GM12878 (cell line): Measurements from ENCODE around the gene MLPH. TPM values are rescaled to one million over a fixed set of nuclear protein-coding genes. Genes with fewer than 3 reads are reported as not detected.

Experiments
- ATAC-seq: fragments of 200-7000 bp; cut with Tn5 transposase; 3 replicates; pipeline ENCODE4 v1.9.1; 2020; ENCODE audit warnings: mild to moderate bottlenecking, moderate library complexity
- BruUV-seq: library from RNA; stranded (reverse); fragments of 400-500 nt; replicated peaks from 2 replicates; lab custom pipeline; 2021; lab: Mats Ljungman, UMichigan
- CTCF ChIA-PET: fragments of 300-600 bp; sonication (Branson Sonifier 250); formaldehyde crosslinking; extraction: SDS; loops from one replicate; lab custom pipeline; 2021; ENCODE audit warnings: inconsistent platforms; lab: Yijun Ruan, JAX
- POLR2A ChIA-PET: fragments of 350-600 bp; formaldehyde crosslinking; extraction: SDS; loops from one replicate; lab custom pipeline; 2021; ENCODE audit warnings: inconsistent platforms; lab: Charles Lee
- RAD21 ChIA-PET: fragments of 300-600 bp; sonication (Branson Sonifier 250); formaldehyde crosslinking; loops from one replicate; lab custom pipeline; 2023; ENCODE audit warnings: antibody characterized with exemption; ENCODE audit not compliant: unreplicated experiment; lab: Charles Lee
- SMC1A ChIA-PET: fragments of 300-600 bp; sonication (Branson Sonifier 250); formaldehyde crosslinking; loops from one replicate; lab custom pipeline; 2023; ENCODE audit not compliant: unreplicated experiment, uncharacterized antibody; lab: Charles Lee
- DNase-seq: peaks from one replicate; pipeline ENCODE4 v3.0.0-alpha.2; 2011; ENCODE audit warnings: low read depth, low spot score
- FAIRE-seq: peaks from 3 replicates; lab custom pipeline; 2011; peaks lifted over from hg19 to GRCh38; lab: Jason Lieb, UNC
- H2AFZ ChIP-seq: 2 replicates; pipeline ENCODE4 v1.6.0; 2011; ENCODE audit warnings: low read depth, low read length, control low read depth; ENCODE audit not compliant: control insufficient read depth
- H3K27ac ChIP-seq: 2 replicates; pipeline ENCODE4 v1.5.1; 2011; ENCODE audit warnings: control low read depth; ENCODE audit not compliant: control insufficient read depth, insufficient read depth
- H3K27me3 ChIP-seq, 2 experiments: replicated peaks in 1 of 2; 2 replicates each; pipeline versions ENCODE4 v1.6.0 to v1.6.1; 2011; ENCODE audit warnings: low read length in 1 of 2; ENCODE audit not compliant: control insufficient read depth in 2 of 2, insufficient read depth in 2 of 2
- H3K36me3 ChIP-seq, 2 experiments: 2 replicates each; pipeline ENCODE4 v1.5.1; 2011; ENCODE audit warnings: low read length in 1 of 2; ENCODE audit not compliant: control insufficient read depth in 2 of 2, insufficient read depth in 2 of 2
- H3K4me1 ChIP-seq: 2 replicates; pipeline ENCODE4 v1.6.1; 2011; ENCODE audit warnings: mild to moderate bottlenecking, low read length, moderate library complexity, mixed read lengths; ENCODE audit not compliant: control insufficient read depth, insufficient read depth
- H3K4me2 ChIP-seq: 2 replicates; pipeline ENCODE4 v1.6.0; 2011; ENCODE audit warnings: control low read depth; ENCODE audit not compliant: control insufficient read depth, insufficient read depth
- H3K4me3 ChIP-seq: fragments of 200-600 bp; sonication (generic); 2 replicates; pipeline ENCODE4 v1.5.1; 2016
- H3K79me2 ChIP-seq: 2 replicates; pipeline ENCODE4 v1.6.0; 2011; ENCODE audit warnings: low read length; ENCODE audit not compliant: control insufficient read depth, insufficient read depth
- H3K9ac ChIP-seq: 2 replicates; pipeline ENCODE4 v1.8.0; 2011; ENCODE audit warnings: low read length, control low read depth, mixed read lengths; ENCODE audit not compliant: control insufficient read depth, insufficient read depth
- H3K9me3 ChIP-seq: replicated peaks from 3 replicates; pipeline ENCODE4 v1.5.1; 2011; ENCODE audit warnings: mild to moderate bottlenecking, low read length; ENCODE audit not compliant: control insufficient read depth, insufficient read depth
- H4K20me1 ChIP-seq: 2 replicates; pipeline ENCODE4 v1.6.0; 2011; ENCODE audit not compliant: control insufficient read depth, insufficient read depth
- CBX3 ChIP-seq: fragments of 200-600 bp; sonication (generic); IDR thresholded peaks from 2 replicates; pipeline ENCODE4 v1.6.1; 2016; ENCODE audit warnings: low read depth, borderline replicate concordance
- CHD4 ChIP-seq: fragments of 200-600 bp; sonication (generic); IDR thresholded peaks from 2 replicates; pipeline ENCODE4 v1.6.1; 2016; ENCODE audit warnings: mild to moderate bottlenecking
- EGR1 ChIP-seq, 2 experiments: IDR thresholded peaks; 1 replicate in 1 of 2; 2 replicates in 1 of 2; pipeline ENCODE4 v1.6.1; 2011 to 2012; ENCODE audit warnings: low read depth in 2 of 2, low read length in 2 of 2, borderline replicate concordance in 1 of 2, mild to moderate bottlenecking in 1 of 2, moderate library complexity in 1 of 2
- IKZF1 ChIP-seq: fragments of 450-650 bp; conservative IDR thresholded peaks from 2 replicates; pipeline ENCODE4 v1.6.1; 2017; ENCODE audit warnings: antibody characterized with exemption, mild to moderate bottlenecking
- MTA3 ChIP-seq: IDR thresholded peaks from 2 replicates; pipeline ENCODE4 v1.6.1; 2012; ENCODE audit warnings: low read length, inconsistent platforms, borderline replicate concordance
- NR2C2 ChIP-seq: IDR thresholded peaks from 2 replicates; pipeline ENCODE4 v1.6.1; 2011; ENCODE audit warnings: borderline replicate concordance, low read depth; ENCODE audit not compliant: control insufficient read depth, insufficient read length
- SUZ12 ChIP-seq: fragments of 200-600 bp; sonication (generic); IDR thresholded peaks from one replicate; pipeline ENCODE4 v1.6.1; 2018; ENCODE audit warnings: antibody characterized with exemption, mild to moderate bottlenecking; ENCODE audit not compliant: unreplicated experiment
- TBL1XR1 ChIP-seq: IDR thresholded peaks from 2 replicates; pipeline ENCODE4 v1.6.1; 2012; ENCODE audit warnings: low read depth, low read length, improper control_type of control experiment
- WGBS: methylation state at CpG from one replicate; pipeline ENCODE4 v1.1.6; 2016; ENCODE audit warnings: low lambda C conversion rate; ENCODE audit not compliant: insufficient replicate concordance, insufficient coverage; ENCODE audit errors: missing lambda C conversion rate; 5-methylcytosine and 5-hydroxymethylcytosine counted together
- in situ Hi-C: fragments of 300-500 bp; cut with MboI; formaldehyde crosslinking; loops from 9 replicates; pipeline ENCODE4 v1.14.3; 2018; ENCODE audit warnings: mixed read lengths
- intact Hi-C: fragments of 100-400 bp; cut with micrococcal nuclease; formaldehyde crosslinking; loops from one replicate; pipeline ENCODE4 v1.14.2; 2022; ENCODE audit not compliant: unreplicated experiment
- polyA plus RNA-seq, 11 experiments: library from polyadenylated mRNA; depleted of rRNA in 4 of 11; unstranded in 6 of 11; stranded (reverse) in 5 of 11; fragments of >200 nt; fragmentation: Nextera tagmentation in 4 of 11; fragmentation: Illumina TruSeq in 1 of 11; extraction: Ambion mirVana in 4 of 11; extraction: Trizol in 1 of 11; gene quantifications; 1 replicate in 1 of 11; 2 replicates in 10 of 11; pipeline versions ENCODE4 v1.2.1 to v1.2.3, GENCODE V29; 2011 to 2016; ENCODE audit warnings: inconsistent platforms in 2 of 11, missing spikeins in 2 of 11, low read depth in 1 of 11
- total RNA-seq, 4 experiments: library from RNA; depleted of rRNA in 3 of 4; stranded (reverse); fragments of >200 nt in 3 of 4; fragmentation: Illumina TruSeq in 1 of 4; extraction: Trizol in 1 of 4; gene quantifications; 2 replicates each; pipeline versions ENCODE4 v1.2.1 to v1.2.3, GENCODE V29; 2013 to 2021
- TF ChIP-seq, protein P1 (sequence below): fragments of 450-650 bp; IDR thresholded peaks from 2 replicates; pipeline ENCODE4 v1.6.1; 2016; ENCODE audit warnings: mild to moderate bottlenecking, moderate library complexity, borderline replicate concordance

MLPH gene
- total and polyA plus RNA-seq, 10 of the 15 experiments (the other 5 are each of a cell fraction or from before 2014, with no cell fraction given) = 0.16 to 0.85 TPM; not detected in 8

GRCh38 chr2:237486334-237486818, 675 bp upstream of the MLPH start:
- Histone ChIP-seq H3K4me2 (no peak overlapping the region), H4K20me1 (no peaks in the 10 kb centered on the region)
- TF ChIP-seq SUZ12 (no peak), CHD4 (no peak), EGR1 (IDR thresholded peaks at IDR 0.05; ENCODE audit: borderline replicate concordance in 1 of 2, low read depth in 2 of 2, low read length in 2 of 2) (no peak), NR2C2 (no peak)
- TF ChIP-seq, all 136 proteins: peak for 0
- no peaks in the 10 kb centered on the region for H3K4me1 ChIP-seq
- ChIA-PET CTCF (no interaction called here), POLR2A (no interaction called here), SMC1A (no interaction called here), RAD21 (no interaction called here)
- peaks cover 4% of the 10 kb centered on the region; the same call in 2 of the 3 replicates for H3K9me3 ChIP-seq
- FAIRE-seq (no peak), ATAC-seq (no peak), DNase-seq (no peak)
- H3K27me3 ChIP-seq = peaks cover 6 to 15% of the 10 kb centered on the region in 2 experiments; a peak in 2 of 4 replicates
- WGBS = 12% methylated on average over 20 of the region's 36 CpGs
- no peak overlapping the region for H3K9ac ChIP-seq
- no TSS peak for BruUV-seq
- H3K27ac ChIP-seq = no peak overlapping the region
- no peaks in the 10 kb centered on the region for H3K79me2 ChIP-seq
- in situ Hi-C loops = no loop called here
- intact Hi-C loops = no loop called here
- no peaks in the 10 kb centered on the region for H3K36me3 ChIP-seq
- no peak overlapping the region for H3K4me3 ChIP-seq
- H2AFZ ChIP-seq = no peak overlapping the region

- DNase-seq (no peak), ATAC-seq (no peak), FAIRE-seq (no peak)
- BruUV-seq = no TSS peak
- in situ Hi-C loops = no loop called here
- Histone ChIP-seq H3K36me3 (no peaks in the 10 kb centered on the region), H3K79me2 (no peaks in the 10 kb centered on the region), H2AFZ (no peak overlapping the region), H3K4me1 (no peaks in the 10 kb centered on the region), H3K4me3 (no peak overlapping the region), H3K4me2 (no peak overlapping the region), H3K9ac (no peak overlapping the region), H3K27me3 (peaks cover 6 to 11% of the 10 kb centered on the region in 2 experiments; a peak in 2 of 4 replicates), H3K27ac (no peak overlapping the region), H4K20me1 (no peaks in the 10 kb centered on the region), H3K9me3 (peaks cover 12% of the 10 kb centered on the region)
- TF ChIP-seq TBL1XR1 (no peak), MTA3 (no peak), CHD4 (no peak), IKZF1 (no peak), CBX3 (no peak)
- TF ChIP-seq, protein P1, sequence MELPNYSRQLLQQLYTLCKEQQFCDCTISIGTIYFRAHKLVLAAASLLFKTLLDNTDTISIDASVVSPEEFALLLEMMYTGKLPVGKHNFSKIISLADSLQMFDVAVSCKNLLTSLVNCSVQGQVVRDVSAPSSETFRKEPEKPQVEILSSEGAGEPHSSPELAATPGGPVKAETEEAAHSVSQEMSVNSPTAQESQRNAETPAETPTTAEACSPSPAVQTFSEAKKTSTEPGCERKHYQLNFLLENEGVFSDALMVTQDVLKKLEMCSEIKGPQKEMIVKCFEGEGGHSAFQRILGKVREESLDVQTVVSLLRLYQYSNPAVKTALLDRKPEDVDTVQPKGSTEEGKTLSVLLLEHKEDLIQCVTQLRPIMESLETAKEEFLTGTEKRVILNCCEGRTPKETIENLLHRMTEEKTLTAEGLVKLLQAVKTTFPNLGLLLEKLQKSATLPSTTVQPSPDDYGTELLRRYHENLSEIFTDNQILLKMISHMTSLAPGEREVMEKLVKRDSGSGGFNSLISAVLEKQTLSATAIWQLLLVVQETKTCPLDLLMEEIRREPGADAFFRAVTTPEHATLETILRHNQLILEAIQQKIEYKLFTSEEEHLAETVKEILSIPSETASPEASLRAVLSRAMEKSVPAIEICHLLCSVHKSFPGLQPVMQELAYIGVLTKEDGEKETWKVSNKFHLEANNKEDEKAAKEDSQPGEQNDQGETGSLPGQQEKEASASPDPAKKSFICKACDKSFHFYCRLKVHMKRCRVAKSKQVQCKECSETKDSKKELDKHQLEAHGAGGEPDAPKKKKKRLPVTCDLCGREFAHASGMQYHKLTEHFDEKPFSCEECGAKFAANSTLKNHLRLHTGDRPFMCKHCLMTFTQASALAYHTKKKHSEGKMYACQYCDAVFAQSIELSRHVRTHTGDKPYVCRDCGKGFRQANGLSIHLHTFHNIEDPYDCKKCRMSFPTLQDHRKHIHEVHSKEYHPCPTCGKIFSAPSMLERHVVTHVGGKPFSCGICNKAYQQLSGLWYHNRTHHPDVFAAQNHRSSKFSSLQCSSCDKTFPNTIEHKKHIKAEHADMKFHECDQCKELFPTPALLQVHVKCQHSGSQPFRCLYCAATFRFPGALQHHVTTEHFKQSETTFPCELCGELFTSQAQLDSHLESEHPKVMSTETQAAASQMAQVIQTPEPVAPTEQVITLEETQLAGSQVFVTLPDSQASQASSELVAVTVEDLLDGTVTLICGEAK = no peak
- WGBS = 47% methylated on average over 8 of the region's 14 CpGs
- CTCF ChIA-PET = interaction anchor here (1.3 kb wide), 1 partner anchor 20 kb away, joined by 4 read pairs; no protein-coding TSS in a partner anchor
- RAD21 ChIA-PET = no interaction called here
- intact Hi-C loops = no loop called here
- POLR2A ChIA-PET = no interaction called here
- SMC1A ChIA-PET = no interaction called here
These were observed 445 bp downstream of the MLPH start for GRCh38 chr2:237487496-237487895.
